Activated naive CD4-positive, alpha-beta T cell (primary cell): ENCODE data around the gene SMIM45.
"Not testable (repeated sequence)": the region's sequence is repeated elsewhere in the genome, so short reads cannot be mapped to it uniquely, and the experiment has no call there.

Experiments
- DNase-seq, 4 experiments: peaks; one replicate each; lab custom pipeline; 2025; lab: John Stamatoyannopoulos, UW

SMIM45 gene

DNA sequence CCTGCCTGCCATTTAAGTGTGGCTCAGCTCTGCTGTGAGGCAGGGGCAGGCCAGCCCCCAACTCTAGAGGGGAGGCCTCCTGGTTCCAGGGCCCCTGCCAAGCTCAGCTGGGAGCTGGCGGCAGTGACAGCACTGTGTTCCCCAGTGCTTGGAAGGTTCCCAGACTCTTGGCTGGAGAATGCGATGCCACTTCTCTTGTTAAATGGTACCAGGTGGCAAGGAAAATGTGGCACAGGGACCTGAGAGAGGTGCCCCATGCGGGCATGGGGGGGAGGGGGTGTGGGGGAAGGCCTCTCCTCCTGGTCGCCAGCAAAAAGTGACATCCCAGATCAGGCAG, 17.0 kb upstream of the SMIM45 start:
- no peak for DNase-seq

DNA sequence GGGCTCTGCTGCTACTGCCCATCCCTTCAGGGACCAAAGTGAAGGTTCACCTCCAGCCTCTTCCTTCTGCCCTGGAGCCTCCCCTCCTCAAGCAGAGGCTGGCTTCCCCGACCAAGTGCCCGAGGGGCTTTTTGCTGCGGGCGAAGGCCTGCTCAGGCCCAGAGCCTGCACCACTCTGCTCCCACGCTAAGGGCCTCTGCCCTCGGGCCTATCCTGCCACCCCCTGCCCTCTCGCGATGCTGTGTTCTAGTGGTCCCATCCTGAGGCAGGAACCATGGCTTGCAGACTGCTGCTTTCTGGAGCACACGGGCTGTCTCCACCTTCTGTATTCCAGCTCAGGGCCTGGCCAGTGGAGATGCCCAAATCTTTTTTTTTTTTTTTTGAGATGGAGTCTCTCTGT, 16.4 kb upstream of the SMIM45 start:
- no peak for DNase-seq

DNA sequence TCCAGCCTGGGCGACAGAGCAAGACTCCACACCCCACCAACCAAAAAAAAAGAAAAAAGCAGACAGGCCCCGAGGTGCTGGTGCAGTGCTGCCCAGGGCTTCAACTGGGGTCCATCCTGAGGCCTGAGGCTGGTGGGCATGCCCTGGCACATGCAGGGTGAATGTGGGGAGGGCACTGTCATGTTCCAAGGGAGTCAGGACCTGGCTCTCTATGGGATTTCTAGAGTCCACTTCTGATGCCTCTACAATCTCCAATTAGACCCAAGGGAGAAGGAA, 15.1 kb upstream of the SMIM45 start:
- no peak for DNase-seq

DNA sequence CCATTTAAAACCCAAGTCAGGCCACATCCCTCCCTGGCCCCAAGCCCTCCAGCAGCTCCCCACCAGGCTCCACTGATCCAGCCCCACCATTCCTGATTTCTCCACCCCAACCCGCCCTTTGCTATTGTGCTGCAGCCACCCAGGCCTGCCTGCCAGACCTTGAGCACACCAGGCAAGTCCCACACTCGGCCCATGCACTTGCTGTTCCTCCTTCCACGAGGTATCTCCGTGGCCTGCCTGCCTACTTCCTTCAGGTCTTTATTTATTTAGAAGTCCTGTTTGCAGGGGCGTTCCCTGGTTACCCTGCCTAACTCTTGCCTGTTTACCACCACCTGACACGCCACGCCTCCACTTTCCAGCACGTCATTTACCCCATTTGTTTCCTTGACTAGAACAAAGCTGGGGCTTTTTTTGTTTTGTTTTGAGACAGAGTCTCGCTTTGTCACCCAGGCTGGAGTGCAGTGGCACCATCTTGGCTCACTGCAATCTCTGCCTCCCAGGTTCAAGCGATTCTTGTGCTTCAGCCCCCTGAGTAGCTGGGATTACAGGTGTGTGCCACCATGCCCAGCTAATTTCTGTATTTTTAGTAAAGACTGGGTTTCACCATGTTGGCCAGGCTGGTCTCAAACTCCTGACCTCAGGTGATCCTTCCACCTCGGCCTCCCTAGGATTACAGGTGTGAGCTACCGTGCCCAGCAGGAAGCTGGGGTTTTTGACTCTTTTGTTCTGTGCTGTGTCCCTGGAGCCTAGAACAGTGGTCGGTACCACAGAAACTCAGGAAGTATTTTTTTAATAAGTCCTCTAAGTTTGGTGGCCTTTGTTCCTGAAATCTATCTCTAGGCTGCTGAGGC, 11.7 kb upstream of the SMIM45 start:
- DNase-seq, result peak; percentile 34 to 83 (median 60)

DNA sequence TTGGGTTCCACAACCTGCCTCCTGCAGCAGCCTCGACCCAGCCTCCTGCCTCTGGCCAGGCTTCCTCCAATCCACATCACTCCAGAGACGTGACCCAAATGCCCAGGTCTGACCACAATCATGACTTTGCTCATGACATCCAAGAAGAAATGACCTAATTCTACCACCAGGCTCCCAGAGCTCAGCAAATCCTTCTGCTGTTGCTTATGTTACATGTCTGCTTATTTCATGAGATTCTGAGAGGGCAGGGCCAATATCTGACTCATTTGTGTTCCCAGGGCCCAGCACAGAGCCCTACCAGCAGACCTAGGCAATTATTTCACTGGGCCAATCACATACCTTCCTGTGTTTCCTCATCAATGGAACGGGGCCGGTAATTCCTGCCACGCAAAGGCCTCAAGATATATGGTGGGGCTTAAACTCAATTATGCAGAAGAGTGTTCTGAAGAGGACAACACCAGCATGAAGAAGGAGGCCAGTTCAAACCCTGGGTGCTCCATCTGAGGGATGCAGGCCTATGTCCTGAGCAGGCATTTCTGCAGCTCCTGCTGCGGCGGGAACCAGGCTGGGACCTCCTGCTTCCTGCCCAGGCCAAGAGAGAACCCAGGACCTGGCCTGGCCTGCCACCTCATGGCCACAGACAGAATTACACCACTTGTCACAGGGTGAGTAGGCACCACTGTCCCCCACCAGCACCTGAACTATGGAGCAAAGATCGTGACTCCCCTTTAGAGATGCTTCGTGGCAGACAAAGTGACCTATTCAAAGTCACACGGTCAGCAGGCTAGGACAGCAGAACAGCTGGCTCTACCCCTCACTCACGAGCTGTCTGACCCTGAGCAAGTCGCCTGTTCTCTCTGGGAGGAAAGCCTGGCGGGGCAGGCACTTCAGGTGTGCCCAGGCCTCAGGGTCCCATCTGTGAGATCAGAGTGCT, 10.9 kb upstream of the SMIM45 start:
- peak; percentile 57 to 81 (median 64) for DNase-seq

DNA sequence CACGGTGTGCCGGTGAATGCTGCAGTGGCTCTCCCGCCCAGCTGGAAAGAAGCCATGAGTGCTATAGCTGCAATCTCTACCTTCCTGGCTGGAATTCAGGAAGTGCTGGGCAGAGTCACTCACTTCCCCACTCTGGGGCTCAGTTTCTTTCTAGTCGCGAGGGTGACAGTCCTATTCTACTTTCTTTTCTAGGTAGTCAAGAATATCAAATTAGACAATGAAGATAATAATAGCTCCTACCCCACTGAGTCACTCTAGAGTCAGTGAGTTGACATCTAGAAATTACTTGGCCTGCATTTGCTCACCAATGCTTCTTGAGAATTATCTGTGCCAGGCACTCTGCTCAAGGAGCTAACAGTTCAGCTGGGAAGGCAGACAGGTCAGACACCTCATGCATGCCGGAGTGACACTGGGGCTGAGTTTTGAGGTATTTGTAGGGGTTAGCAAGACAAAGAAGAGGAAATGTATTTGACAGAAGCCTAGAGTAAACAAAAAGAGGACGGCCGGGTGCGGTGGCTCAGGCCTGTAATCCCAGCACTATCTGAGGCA, 8.2 kb upstream of the SMIM45 start:
- no peak for DNase-seq

DNA sequence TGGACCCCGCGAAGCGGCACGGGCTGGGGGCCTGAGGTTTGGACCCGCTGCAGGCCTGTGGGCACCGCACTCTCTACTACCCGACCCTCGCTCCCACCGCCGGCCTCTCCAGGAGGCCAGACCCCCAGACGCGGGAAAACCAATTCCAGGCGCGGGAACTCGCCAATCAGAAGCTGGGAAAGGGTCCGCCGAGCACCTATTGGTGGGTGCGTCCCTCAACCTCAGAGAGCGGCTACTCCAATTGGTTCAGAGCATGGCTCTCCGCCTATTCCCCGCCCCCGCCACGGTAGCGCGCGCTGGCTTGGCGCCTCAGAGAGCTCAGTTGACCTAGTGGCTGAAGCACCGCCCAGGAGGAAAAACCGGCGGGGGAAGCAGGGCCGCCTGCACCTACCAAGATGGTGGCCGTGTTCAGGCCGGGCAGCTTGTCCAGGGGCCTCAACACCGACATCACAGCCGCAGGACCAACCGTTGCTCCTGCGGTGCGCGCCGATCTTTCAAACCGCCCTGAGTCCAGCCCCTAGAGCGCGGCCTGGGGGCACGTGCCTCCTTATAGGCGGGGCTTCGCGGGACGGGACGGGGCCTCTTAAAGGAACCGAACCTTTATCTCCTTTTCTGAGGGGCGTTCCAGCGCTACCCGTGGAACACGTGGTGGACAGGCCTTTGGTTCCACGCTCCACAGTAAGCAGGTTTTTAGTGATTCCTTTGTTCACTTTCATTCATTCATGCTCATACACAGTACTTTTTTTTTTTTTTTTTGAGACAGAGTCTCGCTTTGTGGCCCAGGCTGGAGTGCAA, 5.1 kb upstream of the SMIM45 start, which contains the start of gene CENPM:
CENPM (minus strand) TSS at position 524 of the 795 bp plus-strand sequence; CDS start at position 448, 76 bp downstream.
- peak; percentile 75 to 85 (median 80) for DNase-seq

DNA sequence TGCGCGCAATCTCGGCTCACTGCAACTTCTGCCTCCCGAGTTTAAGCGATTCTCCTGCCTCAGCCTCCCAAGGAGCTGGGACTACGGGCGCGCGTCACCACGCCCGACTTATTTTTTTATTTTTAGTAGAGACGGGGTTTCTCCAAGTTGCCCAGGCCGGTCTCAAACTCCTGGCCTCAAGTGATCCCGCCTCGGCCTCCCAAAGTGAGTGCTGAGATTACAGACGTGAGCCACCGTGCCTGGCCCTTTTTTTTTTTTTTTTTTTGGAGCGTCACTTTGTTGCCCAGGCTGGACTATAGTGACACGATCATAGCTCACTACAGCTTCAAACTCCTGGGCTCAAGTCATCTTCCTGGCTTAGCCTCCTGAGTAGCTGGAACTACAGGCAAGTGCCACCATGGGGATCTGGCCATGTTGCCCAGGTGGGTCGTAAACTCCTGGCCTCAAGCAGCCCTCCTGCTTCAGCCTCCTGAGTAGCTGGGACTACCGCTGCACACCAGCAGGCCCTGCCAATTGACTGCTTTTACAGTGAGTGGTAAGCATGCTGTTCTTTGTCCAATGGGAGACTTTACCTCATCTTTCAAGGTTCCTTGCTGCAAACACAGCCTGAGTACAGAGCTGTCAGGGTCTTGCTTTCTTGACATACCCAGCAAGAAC, 4.4 kb upstream of the SMIM45 start:
- no peak for DNase-seq

DNA sequence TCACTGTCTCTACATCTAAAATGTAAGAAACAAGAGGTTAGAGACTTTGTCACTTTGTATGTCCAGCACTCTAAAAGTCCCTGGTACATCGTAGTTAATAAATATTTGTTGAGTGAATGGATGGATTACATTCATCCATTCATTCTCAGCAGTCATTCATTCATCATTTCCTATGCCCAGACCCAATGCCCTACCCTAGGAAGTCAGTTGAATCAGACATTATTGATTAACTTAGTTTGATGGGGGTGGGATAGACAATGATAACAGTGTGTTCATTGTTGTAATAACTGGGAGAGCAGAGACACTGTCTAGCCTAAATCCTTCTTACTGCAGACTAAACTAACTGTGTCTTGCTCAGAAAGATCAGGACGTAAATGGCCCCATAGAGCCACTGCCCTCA, 3.8 kb upstream of the SMIM45 start:
- no peak for DNase-seq

DNA sequence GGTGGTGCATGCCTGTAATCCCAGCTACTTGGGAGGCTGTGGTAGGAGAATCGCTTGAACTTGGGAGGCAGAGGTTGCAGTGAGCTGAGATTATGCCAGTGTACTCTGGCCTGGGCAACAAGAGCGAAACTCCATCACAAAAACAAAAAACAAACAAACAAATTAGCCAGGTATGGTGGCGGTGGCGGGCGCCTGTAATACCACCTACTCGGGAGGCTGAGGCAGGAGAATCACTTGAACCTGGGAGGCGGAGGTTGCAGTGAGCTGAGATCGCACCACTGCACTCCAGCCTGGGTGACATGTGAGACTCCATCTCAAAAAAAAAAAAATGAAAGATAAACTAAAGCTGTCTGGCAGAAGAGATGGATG, 3.0 kb upstream of the SMIM45 start:
- DNase-seq, result not testable (repeated sequence)

DNA sequence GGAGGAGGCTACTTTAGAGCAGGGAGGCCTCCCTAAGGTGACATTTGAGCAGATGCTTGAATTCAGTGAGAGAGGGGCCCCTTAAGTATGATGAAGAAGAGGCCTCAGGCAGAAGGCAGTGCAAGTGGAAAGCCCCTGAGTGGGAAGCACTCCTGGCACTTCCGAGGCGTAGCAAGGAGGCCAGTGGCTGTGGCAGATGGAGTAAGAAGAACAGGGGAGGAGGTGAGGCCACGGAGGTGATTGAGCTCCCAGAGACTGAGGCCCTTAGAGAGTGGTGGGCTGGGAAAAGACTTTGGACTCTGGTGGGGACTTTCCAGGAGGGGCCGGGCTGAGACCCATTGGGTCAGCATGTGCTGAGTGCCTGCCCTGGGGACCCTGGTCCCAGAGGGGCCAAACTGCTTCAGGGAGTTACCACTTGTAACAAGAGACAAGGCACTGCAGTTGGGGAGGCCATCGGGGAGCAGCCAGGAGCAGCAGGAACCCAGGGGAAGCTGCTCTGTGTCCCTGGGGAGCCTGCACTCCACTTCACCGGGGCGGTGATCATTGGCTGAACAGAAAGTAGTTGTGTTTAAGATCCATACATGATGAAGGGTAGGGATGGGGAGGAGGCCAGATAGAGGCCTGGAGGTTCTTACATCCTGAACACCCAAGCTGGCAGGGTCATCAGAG, 2.5 kb upstream of the SMIM45 start:
- no peak for DNase-seq

DNA sequence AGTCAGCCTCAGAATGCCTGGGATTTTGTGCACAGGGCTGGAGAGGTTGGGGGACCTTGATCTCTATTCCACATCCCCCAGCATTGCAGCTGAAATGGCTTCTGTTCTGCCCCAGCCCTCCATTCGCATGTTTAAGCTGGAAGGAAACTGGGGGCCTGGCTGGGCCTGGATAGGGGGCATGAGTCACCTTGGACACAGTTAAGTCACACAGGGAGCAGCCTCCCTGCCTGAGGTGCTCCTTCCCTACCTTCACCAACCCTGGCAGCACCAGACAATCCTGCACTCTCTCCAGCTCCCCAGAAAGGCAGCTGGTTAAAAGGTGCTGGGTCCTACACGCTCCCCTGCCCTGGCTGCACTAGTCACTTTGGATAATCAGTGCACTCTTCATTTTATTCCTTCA, 763 bp downstream of the SMIM45 start:
- no peak for DNase-seq

DNA sequence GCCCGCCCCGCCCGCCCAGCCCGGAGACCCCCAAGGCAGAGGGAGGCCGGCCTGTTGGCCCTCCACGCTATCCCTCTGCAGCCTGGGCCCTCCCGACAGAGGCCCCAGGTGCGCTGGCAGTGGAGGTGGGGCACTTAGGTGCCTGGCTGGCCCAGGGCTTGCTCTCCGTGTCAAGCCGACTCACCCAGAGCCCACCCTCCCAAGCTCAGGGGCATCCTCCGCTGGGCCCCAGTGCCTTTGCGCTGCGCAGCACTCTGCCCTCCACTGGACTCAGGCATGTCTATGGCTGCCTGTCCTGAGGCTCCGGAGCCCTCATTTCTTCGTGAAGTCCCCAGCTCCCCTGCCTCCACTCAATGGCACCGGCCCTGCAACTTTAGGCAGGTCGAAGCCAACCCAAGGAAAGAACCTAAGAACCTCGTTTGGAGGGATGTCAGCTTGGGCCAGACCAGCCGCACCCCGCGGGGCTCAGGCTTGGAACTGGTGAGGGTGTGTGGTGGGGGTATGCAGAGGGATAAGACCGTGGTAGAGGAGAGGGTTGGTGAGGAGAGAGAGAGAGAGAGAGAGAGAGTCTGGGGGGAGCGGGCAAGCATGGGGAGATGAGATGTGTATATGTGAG, 6.1 kb downstream of the SMIM45 start:
- DNase-seq, result no peak

DNA sequence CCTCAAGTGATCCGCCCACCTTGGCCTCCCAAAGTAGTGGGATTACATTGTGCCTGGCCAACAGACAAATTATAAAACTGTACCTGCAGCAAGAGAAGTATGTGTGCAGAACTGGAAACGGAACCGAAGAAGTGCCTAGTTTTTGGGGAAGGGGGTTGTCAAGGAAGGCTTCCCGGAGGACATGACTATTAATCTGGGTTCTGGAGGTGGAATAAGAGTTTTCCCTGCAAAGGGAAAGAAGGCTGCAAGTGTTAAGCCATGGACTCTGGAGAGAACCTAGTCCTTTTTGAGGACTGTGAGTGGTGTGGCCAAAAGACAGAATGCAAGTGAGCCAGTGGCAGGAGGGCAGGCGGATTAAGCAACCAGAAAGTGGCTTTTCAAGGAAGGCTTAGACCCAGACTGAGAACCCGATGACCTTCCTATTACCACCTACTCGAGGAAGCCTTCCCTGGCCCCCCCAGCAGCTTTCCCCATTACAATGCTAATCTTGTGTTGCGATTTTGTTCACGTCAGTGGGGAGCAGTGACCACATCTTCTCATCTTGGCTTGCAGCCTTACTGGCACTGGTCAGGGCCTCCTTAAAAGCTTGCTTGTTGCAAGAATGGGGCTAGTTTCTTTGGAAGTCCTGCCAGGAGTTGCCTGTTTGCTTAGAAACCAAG, 11.6 kb downstream of the SMIM45 start:
- DNase-seq, result no peak

DNA sequence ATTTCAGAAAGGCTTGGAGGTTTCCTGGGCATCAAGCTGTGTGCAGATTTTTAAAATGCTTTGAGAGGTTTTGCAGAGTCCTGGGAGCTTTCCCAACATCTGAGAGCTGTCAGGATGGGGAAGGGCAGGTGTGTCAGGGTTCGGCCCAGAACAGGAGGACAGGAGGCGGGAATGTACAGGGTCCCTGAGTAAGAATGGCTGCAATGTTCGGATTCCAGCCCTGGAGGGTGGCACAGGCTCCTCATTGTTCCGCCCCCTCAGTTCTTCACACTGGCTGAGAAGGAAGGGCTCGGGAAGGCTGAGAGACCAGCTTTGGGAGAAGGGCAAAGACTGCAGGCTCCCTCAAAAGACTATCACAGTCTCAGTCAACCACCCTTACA, 12.2 kb downstream of the SMIM45 start:
- no peak for DNase-seq

DNA sequence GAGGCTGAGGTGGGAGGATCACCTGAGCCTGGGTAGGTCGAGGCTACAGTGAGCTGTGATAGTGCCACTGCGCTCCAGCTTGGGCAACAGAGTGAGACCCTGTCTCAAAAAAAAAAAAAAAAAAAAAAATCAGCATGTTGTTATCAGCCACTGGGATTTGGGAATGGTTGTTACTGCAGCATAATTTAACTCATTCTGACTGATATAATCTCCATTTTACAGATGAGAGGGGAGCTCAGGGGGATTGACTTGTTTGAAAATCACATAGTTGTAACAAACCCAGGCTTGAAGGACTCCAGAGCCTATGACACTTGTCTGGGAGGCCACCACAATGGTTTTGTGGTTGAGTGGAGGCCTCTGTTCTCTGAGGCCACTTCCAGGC, 14.3 kb downstream of the SMIM45 start:
- no peak for DNase-seq

DNA sequence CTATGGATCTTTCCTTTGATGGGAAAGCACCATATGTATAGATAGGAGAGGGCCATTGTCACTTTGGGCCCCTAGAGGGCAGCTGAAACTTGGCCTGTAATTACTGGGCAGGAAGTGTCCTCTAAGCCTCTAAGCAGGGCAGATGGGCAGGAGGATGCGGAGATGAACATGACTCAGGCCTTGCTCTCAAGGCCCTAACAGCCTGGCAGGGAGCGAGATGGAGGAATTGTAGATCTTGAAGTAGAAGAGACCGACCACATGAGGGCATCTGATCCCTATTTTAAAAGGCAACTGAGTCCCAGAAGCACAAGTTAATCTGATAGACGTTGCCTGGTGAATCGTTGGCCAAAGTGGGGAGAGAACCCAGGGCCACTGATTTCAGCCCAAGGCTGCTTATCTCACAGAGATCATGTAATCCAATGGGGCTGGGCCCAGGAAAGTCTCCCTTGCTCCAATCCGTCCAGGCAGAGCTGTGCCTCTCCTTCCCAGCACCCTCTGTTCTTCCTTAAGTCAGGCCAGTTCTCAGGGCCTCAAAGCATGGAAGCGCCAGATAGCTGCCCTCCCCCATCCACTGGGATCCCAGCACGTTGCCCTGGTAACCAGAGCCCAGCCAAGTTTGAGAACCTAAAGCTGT, 14.8 kb downstream of the SMIM45 start:
- no peak for DNase-seq

DNA sequence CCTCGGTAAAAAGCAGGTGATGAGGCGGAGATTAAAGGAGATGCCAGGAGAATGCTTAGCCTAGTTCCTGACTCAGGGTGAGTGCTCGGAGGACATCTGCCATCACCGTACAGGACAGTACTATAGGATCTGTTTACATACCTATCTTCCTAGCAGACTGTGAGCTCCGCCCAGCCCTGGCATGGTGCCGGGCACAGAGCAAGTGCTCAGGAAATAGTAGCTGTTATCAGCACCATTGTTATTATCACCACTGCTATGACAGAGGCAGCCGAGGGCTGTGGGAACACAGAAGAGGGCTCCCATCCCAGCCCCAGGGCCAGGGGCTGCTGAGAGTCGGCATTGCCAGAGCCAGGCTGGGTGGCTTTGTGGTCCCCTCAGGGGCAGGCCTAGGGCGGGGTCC, 16.7 kb downstream of the SMIM45 start:
- DNase-seq, result no peak

DNA sequence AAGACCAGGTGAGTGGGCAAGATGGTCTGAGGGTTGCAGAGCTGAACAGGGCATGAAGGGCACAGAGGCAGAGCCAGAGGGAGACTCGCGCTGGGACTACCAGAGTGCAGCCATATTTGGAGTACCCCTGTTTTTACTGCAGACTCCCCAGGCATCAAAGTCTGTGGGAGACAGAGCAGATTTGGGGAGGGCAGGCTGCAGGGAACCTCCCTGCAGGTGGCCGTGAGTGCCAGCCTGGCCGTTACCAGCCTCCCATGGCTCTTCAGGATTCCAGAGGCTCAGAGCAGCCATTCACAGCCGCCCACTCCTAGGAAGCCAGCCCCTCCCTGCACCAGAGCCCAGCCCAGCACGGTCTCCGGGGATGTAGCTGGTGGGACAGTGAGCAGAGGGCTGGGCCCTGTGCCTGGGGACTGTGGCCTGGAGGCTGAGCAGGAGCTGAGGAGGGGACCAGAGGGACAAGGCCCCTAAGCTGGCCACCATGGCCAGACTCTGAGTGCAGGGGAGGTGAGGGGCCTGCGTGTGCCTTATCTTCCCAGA, 17.2 kb downstream of the SMIM45 start, which contains the start of gene SEPTIN3:
SEPTIN3 (plus strand) TSS at position 334 of the 537 bp plus-strand sequence. CDS start 2,050 bp downstream, outside the sequence.
- DNase-seq, result no peak
